Measurements from ENCODE around the gene TBC1D8. TPM values are rescaled to one million over a fixed set of nuclear protein-coding genes. Genes with fewer than 3 reads are reported as not detected.

TBC1D8 gene
- total RNA-seq, 1 donor from 2014 or later, result 17.3 TPM

GRCh38 chr2:101127319-101128056 lies 23.7 kb downstream of the TBC1D8 start:
- no peak overlapping the region for H3K4me3 ChIP-seq (ENCODE audit: low read depth, low read length)
- no peaks in the 10 kb centered on the region for H3K27me3 ChIP-seq (ENCODE audit: control insufficient read depth, insufficient read depth, low read length)
- no peak for DNase-seq (ENCODE audit: low read depth)
- TF ChIP-seq CTCF (IDR thresholded peaks at IDR 0.05; ENCODE audit: insufficient read depth, low read length, poor library complexity, severe bottlenecking), result no peak
- H3K36me3 ChIP-seq (ENCODE audit: control insufficient read depth, insufficient read depth, low read length), result no peaks in the 10 kb centered on the region

DNA sequence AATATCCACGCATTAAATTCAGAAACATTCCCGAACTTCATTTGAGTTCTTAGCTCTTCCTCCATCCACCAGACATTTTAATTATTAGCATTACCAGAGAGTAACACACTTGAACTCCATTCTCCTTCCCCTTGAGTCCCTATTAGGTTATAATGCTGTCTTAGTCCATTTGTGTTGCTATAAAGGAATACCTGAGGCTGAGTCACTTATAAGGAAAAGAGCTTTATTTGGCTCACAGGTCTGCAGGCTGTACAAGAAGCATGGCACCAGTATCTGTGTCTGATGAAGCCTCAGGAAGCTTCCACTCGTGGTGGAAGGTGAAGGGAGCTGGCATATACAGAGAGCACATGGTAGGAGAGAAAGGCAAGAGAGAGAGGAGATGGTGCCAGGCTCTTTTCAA lies 25.4 kb downstream of the TBC1D8 start:
- Histone ChIP-seq H3K4me3 (ENCODE audit: low read depth, low read length) (no peak overlapping the region), H3K27me3 (ENCODE audit: control insufficient read depth, insufficient read depth, low read length) (no peaks in the 10 kb centered on the region), H3K36me3 (ENCODE audit: control insufficient read depth, insufficient read depth, low read length) (no peaks in the 10 kb centered on the region)
- TF ChIP-seq CTCF (IDR thresholded peaks at IDR 0.05; ENCODE audit: insufficient read depth, low read length, poor library complexity, severe bottlenecking), result no peak
- no peak for DNase-seq (ENCODE audit: low read depth)

DNA sequence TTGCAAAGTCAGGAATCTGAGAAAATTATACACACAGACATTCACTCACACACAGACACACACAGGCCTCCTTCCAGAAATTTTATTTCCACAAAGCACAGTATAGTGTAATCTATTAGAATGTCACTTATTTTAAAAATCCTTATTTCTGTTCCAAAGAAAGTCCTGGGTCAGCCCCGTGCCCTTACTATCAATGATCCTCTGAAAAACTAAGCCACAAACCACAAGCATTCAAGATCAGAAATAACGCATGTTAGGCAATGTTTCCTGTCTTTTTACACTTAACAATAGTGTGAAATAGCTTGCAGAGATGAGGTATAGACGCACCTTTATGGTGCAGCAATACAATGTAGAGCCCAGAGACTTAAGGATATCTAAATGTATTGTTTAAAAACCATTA lies 25.8 kb downstream of the TBC1D8 start:
- Histone ChIP-seq H3K27me3 (ENCODE audit: control insufficient read depth, insufficient read depth, low read length) (no peaks in the 10 kb centered on the region), H3K4me3 (ENCODE audit: low read depth, low read length) (no peak overlapping the region), H3K36me3 (ENCODE audit: control insufficient read depth, insufficient read depth, low read length) (no peaks in the 10 kb centered on the region)
- TF ChIP-seq CTCF (IDR thresholded peaks at IDR 0.05; ENCODE audit: insufficient read depth, low read length, poor library complexity, severe bottlenecking), result no peak
- DNase-seq (ENCODE audit: low read depth), result peak; percentile 35

DNA sequence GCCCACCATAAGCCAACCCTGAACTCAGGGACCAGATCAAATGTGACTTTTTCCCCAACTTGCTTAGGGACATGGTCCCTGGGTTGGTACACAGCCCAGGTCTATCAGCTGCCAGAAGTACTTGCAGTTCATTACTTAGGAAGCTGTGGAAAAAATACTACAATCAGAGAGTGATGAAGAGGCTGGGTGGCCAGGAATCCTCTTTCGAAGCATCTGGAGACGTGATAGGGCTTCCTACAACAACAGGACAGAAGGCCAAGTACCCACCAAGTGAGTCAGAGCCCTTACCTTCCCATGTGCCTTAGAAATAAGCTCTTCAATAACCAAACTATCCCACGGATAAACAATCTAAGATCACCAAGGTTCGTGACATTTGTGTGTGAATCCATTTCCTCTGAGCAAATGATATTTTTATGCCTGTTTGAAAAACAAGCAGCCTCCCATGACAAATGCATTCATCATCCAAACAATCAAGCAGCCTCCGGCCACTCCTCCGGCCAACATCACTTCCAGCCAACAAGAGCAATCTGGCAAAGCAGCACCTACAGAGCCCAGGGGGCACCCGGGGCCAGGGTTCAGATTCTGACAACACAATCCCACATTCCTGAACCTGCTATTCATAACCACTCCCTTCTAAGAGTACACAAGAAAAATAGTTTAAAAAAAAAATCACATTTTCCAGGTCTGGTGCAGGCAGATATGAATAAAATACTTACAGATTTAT lies 26.4 kb downstream of the TBC1D8 start:
- Histone ChIP-seq H3K36me3 (ENCODE audit: control insufficient read depth, insufficient read depth, low read length) (no peaks in the 10 kb centered on the region), H3K27me3 (ENCODE audit: control insufficient read depth, insufficient read depth, low read length) (no peaks in the 10 kb centered on the region), H3K4me3 (ENCODE audit: low read depth, low read length) (no peak overlapping the region)
- DNase-seq (ENCODE audit: low read depth), result peak; percentile 72
- TF ChIP-seq CTCF (IDR thresholded peaks at IDR 0.05; ENCODE audit: insufficient read depth, low read length, poor library complexity, severe bottlenecking), result no peak

- Histone ChIP-seq H3K4me3 (ENCODE audit: low read depth, low read length) (no peak overlapping the region), H3K27me3 (ENCODE audit: control insufficient read depth, insufficient read depth, low read length) (no peaks in the 10 kb centered on the region), H3K36me3 (ENCODE audit: control insufficient read depth, insufficient read depth, low read length) (no peaks in the 10 kb centered on the region)
- no peak for TF ChIP-seq CTCF (IDR thresholded peaks at IDR 0.05; ENCODE audit: insufficient read depth, low read length, poor library complexity, severe bottlenecking)
- DNase-seq (ENCODE audit: low read depth), result no peak
These were observed 27.2 kb downstream of the TBC1D8 start for GRCh38 chr2:101123795-101124471.

Data from kidney epithelial cell (primary cell).